Astrocyte (in vitro differentiated cells and primary cell): Measurements from ENCODE around the gene NCOR2. TPM values are rescaled to one million over a fixed set of nuclear protein-coding genes. Genes with fewer than 3 reads are reported as not detected.

ENCODE experiments used
- DNase-seq: peaks from one replicate; pipeline ENCODE4 v3.0.0-alpha.2; 2010; ENCODE audit warnings: low read depth
- FAIRE-seq: peaks from 2 replicates; lab custom pipeline; 2011; peaks lifted over from hg19 to GRCh38; lab: Jason Lieb, UNC
- H2AFZ ChIP-seq: 2 replicates; pipeline ENCODE4 v1.6.0; 2012; ENCODE audit warnings: low read depth, low read length, inconsistent platforms
- H3K27ac ChIP-seq: 2 replicates; pipeline ENCODE4 v1.5.1; 2011; ENCODE audit warnings: low read depth, low read length, inconsistent platforms
- H3K27me3 ChIP-seq: 2 replicates; pipeline ENCODE4 v1.6.0; 2011; ENCODE audit warnings: low read length, inconsistent platforms; ENCODE audit not compliant: insufficient read depth
- H3K36me3 ChIP-seq: 2 replicates; pipeline ENCODE4 v1.5.1; 2011; ENCODE audit warnings: low read length, inconsistent platforms; ENCODE audit not compliant: insufficient read depth
- H3K4me1 ChIP-seq: 2 replicates; pipeline ENCODE4 v1.5.1; 2011; ENCODE audit warnings: low read length, inconsistent platforms; ENCODE audit not compliant: insufficient read depth
- H3K4me2 ChIP-seq: 2 replicates; pipeline ENCODE4 v1.6.0; 2012; ENCODE audit warnings: low read length, inconsistent platforms
- H3K4me3 ChIP-seq: 2 replicates; pipeline ENCODE4 v1.5.1; 2011; ENCODE audit warnings: low read depth, mild to moderate bottlenecking, low read length, inconsistent platforms; ENCODE audit not compliant: insufficient read depth
- H3K79me2 ChIP-seq: 2 replicates; pipeline ENCODE4 v1.6.0; 2012; ENCODE audit warnings: mild to moderate bottlenecking, low read length, inconsistent platforms; ENCODE audit not compliant: insufficient read depth
- H3K9ac ChIP-seq: 2 replicates; pipeline ENCODE4 v1.6.0; 2012; ENCODE audit warnings: mild to moderate bottlenecking, low read length, inconsistent platforms
- H3K9me3 ChIP-seq: 2 replicates; pipeline ENCODE4 v1.5.1; 2012; ENCODE audit warnings: low read depth, mild to moderate bottlenecking, low read length, inconsistent platforms; ENCODE audit not compliant: insufficient read depth
- H4K20me1 ChIP-seq: 2 replicates; pipeline ENCODE4 v1.6.0; 2012; ENCODE audit warnings: low read length, inconsistent platforms; ENCODE audit not compliant: insufficient read depth
- H3K27ac Mint-ChIP-seq: one replicate; pipeline ENCODE4 v1.8.0; 2021; ENCODE audit warnings: mild to moderate bottlenecking, mixed read lengths; ENCODE audit not compliant: unreplicated experiment
- H3K27me3 Mint-ChIP-seq: one replicate; pipeline ENCODE4 v1.8.0; 2021; ENCODE audit warnings: low read depth, mixed read lengths; ENCODE audit not compliant: unreplicated experiment
- H3K36me3 Mint-ChIP-seq: one replicate; pipeline ENCODE4 v1.8.0; 2021; ENCODE audit warnings: low read depth, mixed read lengths; ENCODE audit not compliant: unreplicated experiment
- H3K4me1 Mint-ChIP-seq: one replicate; pipeline ENCODE4 v1.8.0; 2021; ENCODE audit warnings: low read depth, mixed read lengths; ENCODE audit not compliant: unreplicated experiment
- H3K4me3 Mint-ChIP-seq: one replicate; pipeline ENCODE4 v1.8.0; 2021; ENCODE audit warnings: mild to moderate bottlenecking, moderate library complexity, mixed read lengths; ENCODE audit not compliant: unreplicated experiment
- H3K9me3 Mint-ChIP-seq: one replicate; pipeline ENCODE4 v1.8.0; 2021; ENCODE audit warnings: mild to moderate bottlenecking, mixed read lengths; ENCODE audit not compliant: unreplicated experiment
- CTCF ChIP-seq: IDR thresholded peaks from 2 replicates; pipeline ENCODE4 v1.5.1; 2011; ENCODE audit warnings: low read depth, mild to moderate bottlenecking, inconsistent platforms, low read length, moderate library complexity; ENCODE audit not compliant: insufficient read depth
- EZH2 ChIP-seq: IDR thresholded peaks from 2 replicates; pipeline ENCODE4 v1.6.1; 2012; ENCODE audit warnings: mild to moderate bottlenecking, low read length, inconsistent platforms; ENCODE audit not compliant: insufficient read depth
- total RNA-seq: library from RNA; stranded (reverse); gene quantifications from 2 replicates; pipeline ENCODE4 v1.2.1, GENCODE V29; 2021

Gene NCOR2
- total RNA-seq, 1 donor from 2014 or later, result 425 TPM

GRCh38 chr12:124614512-124615292, 47.3 kb upstream of the NCOR2 start:
- TF ChIP-seq EZH2 (no peak), CTCF (no peak)
- Mint-ChIP-seq H3K36me3 (peaks cover 8% of the 10 kb centered on the region), H3K4me3 (no peak overlapping the region), H3K27ac (no peak overlapping the region), H3K9me3 (peaks cover 3% of the 10 kb centered on the region), H3K4me1 (no peaks in the 10 kb centered on the region), H3K27me3 (peaks cover 41% of the 10 kb centered on the region)
- H3K27me3 ChIP-seq, result peaks cover 2% of the 10 kb centered on the region
- H3K9ac ChIP-seq, result no peak overlapping the region
- no peaks in the 10 kb centered on the region for H3K79me2 ChIP-seq
- no peaks in the 10 kb centered on the region for H3K36me3 ChIP-seq
- peaks cover 6% of the 10 kb centered on the region for H3K4me1 ChIP-seq
- no peak overlapping the region for H2AFZ ChIP-seq
- FAIRE-seq, result no peak
- DNase-seq, result no peak
- no peak overlapping the region for H3K4me2 ChIP-seq
- H3K9me3 ChIP-seq, result peaks cover 3% of the 10 kb centered on the region
- H3K27ac ChIP-seq, result no peak overlapping the region
- H3K4me3 ChIP-seq, result no peak overlapping the region
- no peaks in the 10 kb centered on the region for H4K20me1 ChIP-seq

- Histone ChIP-seq H3K4me1 (peaks cover 15% of the 10 kb centered on the region), H2AFZ (no peak overlapping the region), H3K9ac (no peak overlapping the region), H3K79me2 (no peaks in the 10 kb centered on the region), H3K4me2 (no peak overlapping the region), H3K27me3 (peaks cover 1% of the 10 kb centered on the region), H4K20me1 (no peaks in the 10 kb centered on the region), H3K36me3 (no peaks in the 10 kb centered on the region), H3K27ac (no peak overlapping the region), H3K9me3 (peaks cover 3% of the 10 kb centered on the region), H3K4me3 (no peak overlapping the region)
- peaks cover 3% of the 10 kb centered on the region for H3K9me3 Mint-ChIP-seq
- DNase-seq (peak; percentile 69), FAIRE-seq (peak; percentile 37)
- H3K36me3 Mint-ChIP-seq, result peaks cover 7% of the 10 kb centered on the region
- peaks cover 45% of the 10 kb centered on the region for H3K27me3 Mint-ChIP-seq
- H3K4me1 Mint-ChIP-seq, result no peaks in the 10 kb centered on the region
- H3K27ac Mint-ChIP-seq, result no peak overlapping the region
- TF ChIP-seq EZH2 (no peak), CTCF (no peak)
- no peak overlapping the region for H3K4me3 Mint-ChIP-seq
Measured at GRCh38 chr12:124613151-124613585, 45.8 kb upstream of the NCOR2 start.

- Histone ChIP-seq H3K9me3 (peaks cover 3% of the 10 kb centered on the region), H3K4me1 (peaks cover 18% of the 10 kb centered on the region), H3K79me2 (no peaks in the 10 kb centered on the region), H3K27ac (no peak overlapping the region), H3K27me3 (no peaks in the 10 kb centered on the region), H3K36me3 (no peaks in the 10 kb centered on the region), H3K4me2 (no peak overlapping the region), H3K9ac (no peak overlapping the region), H4K20me1 (no peaks in the 10 kb centered on the region), H2AFZ (no peak overlapping the region), H3K4me3 (no peak overlapping the region)
- H3K4me1 Mint-ChIP-seq, result no peaks in the 10 kb centered on the region
- peaks cover 8% of the 10 kb centered on the region for H3K36me3 Mint-ChIP-seq
- no peak overlapping the region for H3K27ac Mint-ChIP-seq
- FAIRE-seq (no peak), DNase-seq (no peak)
- H3K27me3 Mint-ChIP-seq, result peaks cover 45% of the 10 kb centered on the region
- H3K4me3 Mint-ChIP-seq, result no peak overlapping the region
- peaks cover 6% of the 10 kb centered on the region for H3K9me3 Mint-ChIP-seq
- no peak for TF ChIP-seq CTCF
- no peak for TF ChIP-seq EZH2
Measured at GRCh38 chr12:124612410-124612680, 44.9 kb upstream of the NCOR2 start.
